B cell (primary cell): ENCODE measurements around the gene LRP2. TPM values are rescaled to one million over a fixed set of nuclear protein-coding genes. Genes with fewer than 3 reads are reported as not detected.

Experiments used
- ATAC-seq: fragments of 200-7000 bp; cut with Tn5 transposase; one replicate; pipeline ENCODE4 v1.10.0; 2021; ENCODE audit warnings: low read depth, mild to moderate bottlenecking, moderate number of reproducible peaks, moderate library complexity
- CTCF ChIA-PET: fragments of 350-600 bp; sonication (Branson Sonifier 250); formaldehyde crosslinking; loops from one replicate; lab custom pipeline; 2021; ENCODE audit warnings: antibody characterized with exemption, inconsistent platforms; lab: Charles Lee
- POLR2A ChIA-PET: fragments of 350-600 bp; sonication (Branson Sonifier 250); formaldehyde crosslinking; loops from one replicate; lab custom pipeline; 2021; ENCODE audit warnings: antibody characterized with exemption; lab: Charles Lee
- DNase-seq: peaks from one replicate; pipeline ENCODE4 v3.0.0; 2013
- H2AFZ ChIP-seq: 2 replicates; pipeline ENCODE4 v1.6.1; 2012; ENCODE audit warnings: mild to moderate bottlenecking, low read depth, low read length; ENCODE audit not compliant: insufficient read depth, poor library complexity, severe bottlenecking
- H3K27ac ChIP-seq, 2 donors: 1 replicate in 1 of 2; 2 replicates in 1 of 2; pipeline ENCODE4 v1.5.1; 2012 to 2013; ENCODE audit warnings: low read length in 2 of 2, mild to moderate bottlenecking in 2 of 2, moderate library complexity in 1 of 2
- H3K27me3 ChIP-seq, 4 experiments: fragments of 200-600 bp in 1 of 4; sonication (generic) in 1 of 4; replicated peaks in 1 of 4; 1 replicate in 2 of 4; 2 replicates in 2 of 4; pipeline versions ENCODE4 v1.6.1 to v1.7.0; 2013 to 2016; ENCODE audit warnings: low read length in 3 of 4, mild to moderate bottlenecking in 2 of 4, mixed read lengths in 1 of 4, moderate library complexity in 1 of 4; ENCODE audit not compliant: insufficient read depth in 4 of 4, control insufficient read depth in 3 of 4; ENCODE audit errors: control extremely low read depth in 1 of 4
- H3K36me3 ChIP-seq, 2 experiments: replicated peaks in 1 of 2; 1 replicate in 1 of 2; 2 replicates in 1 of 2; pipeline versions ENCODE4 v1.6.1 to v1.7.1; 2013; ENCODE audit warnings: low read length in 1 of 2; ENCODE audit not compliant: insufficient read depth in 2 of 2, control insufficient read depth in 1 of 2; ENCODE audit errors: control extremely low read depth in 1 of 2, extremely low read depth in 1 of 2
- H3K4me1 ChIP-seq, 2 donors: fragments of 200-600 bp in 1 of 2; sonication (generic) in 1 of 2; 1 replicate in 1 of 2; 2 replicates in 1 of 2; pipeline versions ENCODE4 v1.5.1 to v1.6.1; 2013 to 2017; ENCODE audit warnings: low read length in 2 of 2; ENCODE audit not compliant: control insufficient read depth in 2 of 2, insufficient read depth in 2 of 2
- H3K4me2 ChIP-seq: replicated peaks from 2 replicates; pipeline ENCODE3; 2012; ENCODE audit warnings: mild to moderate bottlenecking, low read depth, low read length; ENCODE audit not compliant: poor library complexity, severe bottlenecking
- H3K4me3 ChIP-seq, 5 experiments: fragments of 200-600 bp in 1 of 5; sonication (generic) in 1 of 5; 1 replicate in 3 of 5; 2 replicates in 2 of 5; pipeline versions ENCODE4 v1.5.1 to v1.7.0; 2011 to 2016; ENCODE audit warnings: low read length in 4 of 5, mild to moderate bottlenecking in 4 of 5, low read depth in 2 of 5, control low read depth in 1 of 5, moderate library complexity in 1 of 5; ENCODE audit not compliant: insufficient read depth in 1 of 5; ENCODE audit errors: control extremely low read depth in 1 of 5, extremely low read depth in 1 of 5
- H3K79me2 ChIP-seq: fragments of 200-600 bp; sonication (generic); one replicate; pipeline ENCODE4 v1.6.0; 2016; ENCODE audit warnings: low read length; ENCODE audit not compliant: control insufficient read depth, insufficient read depth
- H3K9ac ChIP-seq: fragments of 200-600 bp; sonication (generic); 2 replicates; pipeline ENCODE4 v1.6.1; 2017; ENCODE audit warnings: mild to moderate bottlenecking, low read length, moderate library complexity
- H3K9me3 ChIP-seq, 3 donors: one replicate each; pipeline versions ENCODE4 v1.6.1 to v1.7.1; 2013; ENCODE audit warnings: low read length in 2 of 3; ENCODE audit not compliant: control insufficient read depth in 2 of 3, insufficient read depth in 1 of 3; ENCODE audit errors: control extremely low read depth in 1 of 3
- H4K20me1 ChIP-seq: 2 replicates; pipeline ENCODE4 v1.6.0; 2012; ENCODE audit warnings: mild to moderate bottlenecking, low read length; ENCODE audit not compliant: insufficient read depth, control insufficient read depth, poor library complexity, severe bottlenecking
- H3K27ac Mint-ChIP-seq: one replicate; pipeline ENCODE4 v1.8.0; 2021; ENCODE audit warnings: mixed read lengths
- H3K27me3 Mint-ChIP-seq: one replicate; pipeline ENCODE4 v1.8.0; 2021; ENCODE audit warnings: mixed read lengths
- H3K4me1 Mint-ChIP-seq: one replicate; pipeline ENCODE4 v1.8.0; 2021; ENCODE audit warnings: mixed read lengths
- H3K4me3 Mint-ChIP-seq: one replicate; pipeline ENCODE4 v1.8.0; 2021; ENCODE audit warnings: mixed read lengths
- H3K9me3 Mint-ChIP-seq: one replicate; pipeline ENCODE4 v1.8.0; 2022; ENCODE audit warnings: mixed read lengths; ENCODE audit not compliant: insufficient read depth
- EZH2 ChIP-seq: IDR thresholded peaks from 2 replicates; pipeline ENCODE4 v1.6.1; 2012; ENCODE audit warnings: borderline replicate concordance, low read depth, mild to moderate bottlenecking, moderate library complexity, low read length; ENCODE audit not compliant: insufficient read depth, poor library complexity, severe bottlenecking
- WGBS: methylation state at CpG from one replicate; pipeline ENCODE4 v1.1.5; 2013; ENCODE audit warnings: missing lambda C conversion rate; ENCODE audit not compliant: insufficient coverage; 5-methylcytosine and 5-hydroxymethylcytosine counted together
- intact Hi-C: fragments of 100-400 bp; cut with micrococcal nuclease; formaldehyde crosslinking; loops from one replicate; pipeline ENCODE4 v1.10.0; 2022
- polyA plus RNA-seq: library from polyadenylated mRNA; depleted of rRNA; stranded (reverse); fragments of >200 nt; gene quantifications from 2 replicates; pipeline ENCODE4 v1.2.3, GENCODE V29; 2012
- total RNA-seq, 2 donors: library from RNA; stranded (reverse); fragments of 120-200 nt in 1 of 2; gene quantifications; 1 replicate in 1 of 2; 2 replicates in 1 of 2; pipeline versions ENCODE4 v1.2.3 to v1.2.4, GENCODE V29; 2013 to 2022
- TF ChIP-seq, protein P1 (sequence below): fragments of 200-600 bp; IDR thresholded peaks from one replicate; pipeline ENCODE4 v1.8.0; 2022; ENCODE audit warnings: antibody characterized with exemption, mild to moderate bottlenecking

The LRP2 gene
- total and polyA plus RNA-seq, 2 donors (not counting 1 experiment from before 2014, with no cell fraction given), result not detected

DNA sequence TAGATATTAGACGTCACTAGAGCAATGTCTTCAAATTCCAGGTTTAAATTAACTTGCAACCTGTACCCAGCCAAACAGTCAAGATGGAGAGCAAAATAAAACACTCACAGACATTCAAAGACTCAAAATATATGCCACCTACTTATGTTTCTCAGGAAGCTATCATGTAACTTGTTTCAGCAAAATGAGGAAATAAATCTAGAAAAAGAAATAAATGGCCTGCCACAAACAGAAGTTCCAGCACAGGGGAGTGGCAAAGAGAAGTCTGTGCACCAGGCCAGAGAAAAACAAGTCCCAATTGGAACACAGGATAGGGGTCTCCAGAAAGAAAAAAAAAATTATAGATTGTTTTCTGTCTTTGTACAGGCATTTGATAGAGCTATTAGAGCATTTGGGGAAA lies 96.7 kb downstream of the LRP2 start:
- intact Hi-C loops, result no loop called here

DNA sequence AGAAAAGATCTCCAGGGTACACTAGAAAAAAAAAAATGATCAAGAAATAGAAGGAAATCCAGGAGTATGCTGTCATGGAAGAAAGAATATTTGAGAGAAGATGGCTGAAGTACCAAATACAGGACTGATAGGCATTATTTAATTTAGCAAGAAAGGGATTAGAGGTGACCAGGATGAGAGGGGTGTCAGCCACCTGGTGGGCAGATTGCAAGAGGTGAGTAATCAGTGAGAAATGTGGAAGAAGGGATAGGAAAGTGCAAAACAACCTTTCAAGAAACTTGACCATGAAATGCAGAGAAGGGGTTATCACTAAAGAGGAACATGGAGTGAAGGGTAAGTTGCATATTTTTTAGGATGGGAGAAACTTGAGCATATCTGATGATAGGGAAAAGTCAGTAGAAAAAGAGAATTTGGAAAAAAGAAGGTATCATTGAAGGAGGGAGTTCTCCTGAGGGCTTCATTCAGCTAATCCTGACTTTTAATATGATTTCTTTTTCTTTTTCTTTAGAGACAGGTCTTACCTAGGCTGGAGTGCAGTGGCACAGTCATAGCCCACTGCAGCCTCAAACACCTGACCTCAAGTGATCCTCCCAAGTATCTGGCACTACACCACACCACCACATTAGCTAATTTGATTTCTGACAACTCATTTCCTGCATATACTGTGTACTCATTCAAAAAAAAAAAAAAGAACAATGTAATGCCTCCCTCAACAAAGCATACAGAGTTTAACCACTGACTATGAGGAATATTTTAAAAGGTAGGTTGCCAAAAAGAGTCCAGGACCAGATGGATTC lies 101.3 kb downstream of the LRP2 start:
- ATAC-seq, result no peak
- Histone ChIP-seq H3K4me2 (no peak overlapping the region), H3K4me3 (no peak overlapping the region), H4K20me1 (no peaks in the 10 kb centered on the region), H3K27ac (no peak overlapping the region), H2AFZ (no peak overlapping the region), H3K36me3 (no peaks in the 10 kb centered on the region), H3K9me3 (no peaks in the 10 kb centered on the region), H3K79me2 (no peaks in the 10 kb centered on the region), H3K4me1 (no peaks in the 10 kb centered on the region), H3K27me3 (peaks cover 0 to 3% (median 1%) of the 10 kb centered on the region in 4 experiments), H3K9ac (no peak overlapping the region)
- peaks cover 1% of the 10 kb centered on the region for H3K9me3 Mint-ChIP-seq
- peaks cover 5% of the 10 kb centered on the region for H3K27me3 Mint-ChIP-seq
- TF ChIP-seq, protein P1, sequence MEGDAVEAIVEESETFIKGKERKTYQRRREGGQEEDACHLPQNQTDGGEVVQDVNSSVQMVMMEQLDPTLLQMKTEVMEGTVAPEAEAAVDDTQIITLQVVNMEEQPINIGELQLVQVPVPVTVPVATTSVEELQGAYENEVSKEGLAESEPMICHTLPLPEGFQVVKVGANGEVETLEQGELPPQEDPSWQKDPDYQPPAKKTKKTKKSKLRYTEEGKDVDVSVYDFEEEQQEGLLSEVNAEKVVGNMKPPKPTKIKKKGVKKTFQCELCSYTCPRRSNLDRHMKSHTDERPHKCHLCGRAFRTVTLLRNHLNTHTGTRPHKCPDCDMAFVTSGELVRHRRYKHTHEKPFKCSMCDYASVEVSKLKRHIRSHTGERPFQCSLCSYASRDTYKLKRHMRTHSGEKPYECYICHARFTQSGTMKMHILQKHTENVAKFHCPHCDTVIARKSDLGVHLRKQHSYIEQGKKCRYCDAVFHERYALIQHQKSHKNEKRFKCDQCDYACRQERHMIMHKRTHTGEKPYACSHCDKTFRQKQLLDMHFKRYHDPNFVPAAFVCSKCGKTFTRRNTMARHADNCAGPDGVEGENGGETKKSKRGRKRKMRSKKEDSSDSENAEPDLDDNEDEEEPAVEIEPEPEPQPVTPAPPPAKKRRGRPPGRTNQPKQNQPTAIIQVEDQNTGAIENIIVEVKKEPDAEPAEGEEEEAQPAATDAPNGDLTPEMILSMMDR, result no peak
- no peak for TF ChIP-seq EZH2
- DNase-seq, result no peak
- intact Hi-C loops, result no loop called here
- POLR2A ChIA-PET, result no interaction called here
- no peak overlapping the region for H3K27ac Mint-ChIP-seq
- H3K4me1 Mint-ChIP-seq, result no peaks in the 10 kb centered on the region
- H3K4me3 Mint-ChIP-seq, result no peak overlapping the region
- CTCF ChIA-PET, result no interaction called here

More for the DNA sequence above, 96.7 kb downstream of the LRP2 start:
- H3K27me3 Mint-ChIP-seq, result peaks cover 6% of the 10 kb centered on the region
- H3K4me1 Mint-ChIP-seq, result no peaks in the 10 kb centered on the region
- no peak overlapping the region for H2AFZ ChIP-seq
- 20% methylated on average over 1 of the region's 1 CpG for WGBS
- H3K79me2 ChIP-seq, result no peaks in the 10 kb centered on the region
- H3K9ac ChIP-seq, result no peak overlapping the region
- no peaks in the 10 kb centered on the region for H3K9me3 ChIP-seq
- H3K4me3 ChIP-seq, result no peak overlapping the region
- POLR2A ChIA-PET, result no interaction called here
- H3K27ac ChIP-seq, result no peak overlapping the region
- ATAC-seq (no peak), DNase-seq (no peak)
- H3K27me3 ChIP-seq, result peaks cover 0 to 3% (median 0%) of the 10 kb centered on the region in 4 experiments
- no peak overlapping the region for H3K27ac Mint-ChIP-seq
- H3K4me2 ChIP-seq, result no peak overlapping the region
- no peaks in the 10 kb centered on the region for H4K20me1 ChIP-seq
- no peaks in the 10 kb centered on the region for H3K4me1 ChIP-seq
- H3K9me3 Mint-ChIP-seq, result peaks cover 1% of the 10 kb centered on the region
- CTCF ChIA-PET, result no interaction called here
- H3K4me3 Mint-ChIP-seq, result no peak overlapping the region
- TF ChIP-seq, protein P1, result no peak
- no peak for TF ChIP-seq EZH2
- H3K36me3 ChIP-seq, result no peaks in the 10 kb centered on the region
